GM12878 (cell line): Measurements from ENCODE around the gene ABITRAM. TPM values are rescaled to one million over a fixed set of nuclear protein-coding genes. Genes with fewer than 3 reads are reported as not detected.

Experiments
- ATAC-seq: fragments of 200-7000 bp; cut with Tn5 transposase; 3 replicates; pipeline ENCODE4 v1.9.1; 2020; ENCODE audit warnings: mild to moderate bottlenecking, moderate library complexity
- BruUV-seq: library from RNA; stranded (reverse); fragments of 400-500 nt; replicated peaks from 2 replicates; lab custom pipeline; 2021; lab: Mats Ljungman, UMichigan
- CTCF ChIA-PET: fragments of 300-600 bp; sonication (Branson Sonifier 250); formaldehyde crosslinking; extraction: SDS; loops from one replicate; lab custom pipeline; 2021; ENCODE audit warnings: inconsistent platforms; lab: Yijun Ruan, JAX
- POLR2A ChIA-PET: fragments of 350-600 bp; formaldehyde crosslinking; extraction: SDS; loops from one replicate; lab custom pipeline; 2021; ENCODE audit warnings: inconsistent platforms; lab: Charles Lee
- RAD21 ChIA-PET: fragments of 300-600 bp; sonication (Branson Sonifier 250); formaldehyde crosslinking; loops from one replicate; lab custom pipeline; 2023; ENCODE audit warnings: antibody characterized with exemption; ENCODE audit not compliant: unreplicated experiment; lab: Charles Lee
- SMC1A ChIA-PET: fragments of 300-600 bp; sonication (Branson Sonifier 250); formaldehyde crosslinking; loops from one replicate; lab custom pipeline; 2023; ENCODE audit not compliant: unreplicated experiment, uncharacterized antibody; lab: Charles Lee
- DNase-seq: peaks from one replicate; pipeline ENCODE4 v3.0.0-alpha.2; 2011; ENCODE audit warnings: low read depth, low spot score
- FAIRE-seq: peaks from 3 replicates; lab custom pipeline; 2011; peaks lifted over from hg19 to GRCh38; lab: Jason Lieb, UNC
- H2AFZ ChIP-seq: 2 replicates; pipeline ENCODE4 v1.6.0; 2011; ENCODE audit warnings: low read depth, low read length, control low read depth; ENCODE audit not compliant: control insufficient read depth
- H3K27ac ChIP-seq: 2 replicates; pipeline ENCODE4 v1.5.1; 2011; ENCODE audit warnings: control low read depth; ENCODE audit not compliant: control insufficient read depth, insufficient read depth
- H3K27me3 ChIP-seq, 2 experiments: replicated peaks in 1 of 2; 2 replicates each; pipeline versions ENCODE4 v1.6.0 to v1.6.1; 2011; ENCODE audit warnings: low read length in 1 of 2; ENCODE audit not compliant: control insufficient read depth in 2 of 2, insufficient read depth in 2 of 2
- H3K36me3 ChIP-seq, 2 experiments: 2 replicates each; pipeline ENCODE4 v1.5.1; 2011; ENCODE audit warnings: low read length in 1 of 2; ENCODE audit not compliant: control insufficient read depth in 2 of 2, insufficient read depth in 2 of 2
- H3K4me1 ChIP-seq: 2 replicates; pipeline ENCODE4 v1.6.1; 2011; ENCODE audit warnings: mild to moderate bottlenecking, low read length, moderate library complexity, mixed read lengths; ENCODE audit not compliant: control insufficient read depth, insufficient read depth
- H3K4me2 ChIP-seq: 2 replicates; pipeline ENCODE4 v1.6.0; 2011; ENCODE audit warnings: control low read depth; ENCODE audit not compliant: control insufficient read depth, insufficient read depth
- H3K4me3 ChIP-seq: fragments of 200-600 bp; sonication (generic); 2 replicates; pipeline ENCODE4 v1.5.1; 2016
- H3K79me2 ChIP-seq: 2 replicates; pipeline ENCODE4 v1.6.0; 2011; ENCODE audit warnings: low read length; ENCODE audit not compliant: control insufficient read depth, insufficient read depth
- H3K9ac ChIP-seq: 2 replicates; pipeline ENCODE4 v1.8.0; 2011; ENCODE audit warnings: low read length, control low read depth, mixed read lengths; ENCODE audit not compliant: control insufficient read depth, insufficient read depth
- H3K9me3 ChIP-seq: replicated peaks from 3 replicates; pipeline ENCODE4 v1.5.1; 2011; ENCODE audit warnings: mild to moderate bottlenecking, low read length; ENCODE audit not compliant: control insufficient read depth, insufficient read depth
- H4K20me1 ChIP-seq: 2 replicates; pipeline ENCODE4 v1.6.0; 2011; ENCODE audit not compliant: control insufficient read depth, insufficient read depth
- HDAC2 ChIP-seq: fragments of 200-600 bp; sonication (generic); IDR thresholded peaks from 2 replicates; pipeline ENCODE4 v1.6.1; 2017
- MEF2B ChIP-seq: fragments of 450-650 bp; IDR thresholded peaks from 2 replicates; pipeline ENCODE4 v1.6.1; 2018; ENCODE audit warnings: mild to moderate bottlenecking, moderate library complexity; ENCODE audit not compliant: partially characterized antibody, poor library complexity, severe bottlenecking
- MYC ChIP-seq: IDR thresholded peaks from 2 replicates; pipeline ENCODE4 v1.6.1; 2011; ENCODE audit warnings: mild to moderate bottlenecking, low read length, moderate library complexity, inconsistent platforms; ENCODE audit not compliant: insufficient read depth, insufficient replicate concordance, insufficient read length, severe bottlenecking
- POLR2AphosphoS5 ChIP-seq: IDR thresholded peaks from 2 replicates; pipeline ENCODE4 v1.6.1; 2011; ENCODE audit warnings: mild to moderate bottlenecking, low read length, inconsistent platforms
- WRNIP1 ChIP-seq: IDR thresholded peaks from 2 replicates; pipeline ENCODE4 v1.6.1; 2011; ENCODE audit warnings: low read depth, low read length, improper control_type of control experiment, borderline replicate concordance
- WGBS: methylation state at CpG from one replicate; pipeline ENCODE4 v1.1.6; 2016; ENCODE audit warnings: low lambda C conversion rate; ENCODE audit not compliant: insufficient replicate concordance, insufficient coverage; ENCODE audit errors: missing lambda C conversion rate; 5-methylcytosine and 5-hydroxymethylcytosine counted together
- in situ Hi-C: fragments of 300-500 bp; cut with MboI; formaldehyde crosslinking; loops from 9 replicates; pipeline ENCODE4 v1.14.3; 2018; ENCODE audit warnings: mixed read lengths
- intact Hi-C: fragments of 100-400 bp; cut with micrococcal nuclease; formaldehyde crosslinking; loops from one replicate; pipeline ENCODE4 v1.14.2; 2022; ENCODE audit not compliant: unreplicated experiment
- polyA plus RNA-seq, 11 experiments: library from polyadenylated mRNA; depleted of rRNA in 4 of 11; unstranded in 6 of 11; stranded (reverse) in 5 of 11; fragments of >200 nt; fragmentation: Nextera tagmentation in 4 of 11; fragmentation: Illumina TruSeq in 1 of 11; extraction: Ambion mirVana in 4 of 11; extraction: Trizol in 1 of 11; gene quantifications; 1 replicate in 1 of 11; 2 replicates in 10 of 11; pipeline versions ENCODE4 v1.2.1 to v1.2.3, GENCODE V29; 2011 to 2016; ENCODE audit warnings: inconsistent platforms in 2 of 11, missing spikeins in 2 of 11, low read depth in 1 of 11
- total RNA-seq, 4 experiments: library from RNA; depleted of rRNA in 3 of 4; stranded (reverse); fragments of >200 nt in 3 of 4; fragmentation: Illumina TruSeq in 1 of 4; extraction: Trizol in 1 of 4; gene quantifications; 2 replicates each; pipeline versions ENCODE4 v1.2.1 to v1.2.3, GENCODE V29; 2013 to 2021
- TF ChIP-seq, protein P1 (sequence below): fragments of 450-650 bp; IDR thresholded peaks from 2 replicates; pipeline ENCODE4 v1.6.1; 2016; ENCODE audit warnings: mild to moderate bottlenecking
- TF ChIP-seq, protein P2 (sequence below): IDR thresholded peaks from 2 replicates; pipeline ENCODE4 v1.6.1; 2012; ENCODE audit warnings: low read length, inconsistent platforms
- TF ChIP-seq, protein P3 (sequence below): IDR thresholded peaks from 2 replicates; pipeline ENCODE4 v1.6.1; 2011; ENCODE audit warnings: borderline replicate concordance, low read depth, mild to moderate bottlenecking, moderate library complexity, mixed read lengths, low read length; ENCODE audit not compliant: insufficient read depth; ENCODE audit errors: extremely low read length

The ABITRAM gene
- total and polyA plus RNA-seq, 10 of the 15 experiments (the other 5 are each of a cell fraction or from before 2014, with no cell fraction given), result 5.2 to 18.4 (median 10.6) TPM

DNA sequence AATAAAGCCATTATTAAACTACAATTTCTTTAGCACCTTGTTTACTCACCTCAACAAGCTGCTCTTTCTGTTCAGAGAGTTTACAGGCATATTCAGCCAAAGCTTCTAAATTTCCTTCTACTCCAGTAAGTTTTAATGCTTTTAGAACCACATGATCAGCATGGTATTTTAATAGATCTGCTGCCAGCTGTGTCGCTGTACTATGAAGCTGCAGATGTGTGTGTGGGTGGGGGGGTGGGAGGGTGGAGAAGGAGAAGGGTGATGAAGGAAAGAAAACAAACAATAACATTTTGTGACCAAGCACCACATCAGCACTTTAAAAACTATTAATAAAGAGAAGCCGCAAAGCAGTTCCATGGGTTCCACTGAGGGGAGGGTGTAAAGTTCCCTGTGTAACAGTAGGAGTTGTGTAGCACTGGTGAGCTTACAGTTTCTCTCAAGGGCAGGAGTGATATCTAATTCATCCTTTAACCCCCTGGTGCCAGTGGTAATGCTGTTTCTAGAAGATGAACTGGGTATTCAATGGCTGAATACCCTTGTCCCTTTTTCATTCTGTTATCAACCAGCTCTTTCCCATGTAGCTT lies 38.5 kb downstream of the ABITRAM start:
- H4K20me1 ChIP-seq, result no peaks in the 10 kb centered on the region
- intact Hi-C loops (no loop called here), in situ Hi-C loops (no loop called here)
- H3K4me1 ChIP-seq, result no peaks in the 10 kb centered on the region
- H3K36me3 ChIP-seq, result no peaks in the 10 kb centered on the region; a peak in 1 of 4 replicates
- no peaks in the 10 kb centered on the region for H3K79me2 ChIP-seq
- no peak for ATAC-seq
- no peak overlapping the region for H3K4me2 ChIP-seq
- no peak overlapping the region for H3K27ac ChIP-seq
- no peak overlapping the region for H3K9ac ChIP-seq
- RAD21 ChIA-PET, result no interaction called here
- TF ChIP-seq MYC (no peak), WRNIP1 (no peak)
- TF ChIP-seq, protein P1, sequence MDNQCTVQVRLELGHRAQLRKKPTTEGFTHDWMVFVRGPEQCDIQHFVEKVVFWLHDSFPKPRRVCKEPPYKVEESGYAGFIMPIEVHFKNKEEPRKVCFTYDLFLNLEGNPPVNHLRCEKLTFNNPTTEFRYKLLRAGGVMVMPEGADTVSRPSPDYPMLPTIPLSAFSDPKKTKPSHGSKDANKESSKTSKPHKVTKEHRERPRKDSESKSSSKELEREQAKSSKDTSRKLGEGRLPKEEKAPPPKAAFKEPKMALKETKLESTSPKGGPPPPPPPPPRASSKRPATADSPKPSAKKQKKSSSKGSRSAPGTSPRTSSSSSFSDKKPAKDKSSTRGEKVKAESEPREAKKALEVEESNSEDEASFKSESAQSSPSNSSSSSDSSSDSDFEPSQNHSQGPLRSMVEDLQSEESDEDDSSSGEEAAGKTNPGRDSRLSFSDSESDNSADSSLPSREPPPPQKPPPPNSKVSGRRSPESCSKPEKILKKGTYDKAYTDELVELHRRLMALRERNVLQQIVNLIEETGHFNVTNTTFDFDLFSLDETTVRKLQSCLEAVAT, result no peak
- DNase-seq, result no peak
- FAIRE-seq, result no peak
- no TSS peak for BruUV-seq
- CTCF ChIA-PET, result no interaction called here
- POLR2A ChIA-PET, result no interaction called here
- SMC1A ChIA-PET, result no interaction called here
- WGBS, result 96% methylated on average over 2 of the region's 2 CpGs
- no peaks in the 10 kb centered on the region; the same call in 2 of the 3 replicates for H3K9me3 ChIP-seq
- H3K4me3 ChIP-seq, result no peak overlapping the region
- H2AFZ ChIP-seq, result no peak overlapping the region
- no peaks in the 10 kb centered on the region for H3K27me3 ChIP-seq

DNA sequence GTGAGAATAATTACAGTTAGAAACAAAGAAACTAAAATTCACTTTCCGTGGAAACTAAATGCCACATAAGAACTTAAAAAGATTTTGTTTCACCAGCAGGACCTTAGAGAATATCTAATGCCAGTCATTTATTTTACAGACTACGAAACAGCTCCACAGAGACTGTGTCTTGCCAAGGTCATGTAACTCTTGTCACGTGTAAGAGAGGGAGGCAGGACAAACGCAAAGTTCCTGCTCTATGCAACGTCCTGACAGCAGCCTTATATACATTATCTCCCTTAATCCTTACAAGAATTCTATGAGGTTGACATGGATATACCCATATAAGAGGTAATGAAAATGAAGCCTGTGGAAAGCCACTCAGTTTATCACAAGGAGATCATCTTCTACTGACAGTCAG lies 39.7 kb downstream of the ABITRAM start:
- H3K9ac ChIP-seq, result no peak overlapping the region
- H2AFZ ChIP-seq, result no peak overlapping the region
- FAIRE-seq (no peak), ATAC-seq (no peak), DNase-seq (no peak)
- BruUV-seq, result no TSS peak
- RAD21 ChIA-PET, result no interaction called here
- H3K36me3 ChIP-seq, result peaks cover 1 to 3% of the 10 kb centered on the region in 2 experiments; a peak in 2 of 4 replicates
- no peaks in the 10 kb centered on the region for H3K4me1 ChIP-seq
- WGBS, result 72% methylated on average over 5 of the region's 5 CpGs
- no peak overlapping the region for H3K4me2 ChIP-seq
- no peaks in the 10 kb centered on the region for H4K20me1 ChIP-seq
- intact Hi-C loops, result no loop called here
- H3K79me2 ChIP-seq, result no peaks in the 10 kb centered on the region
- no peak overlapping the region for H3K27ac ChIP-seq
- POLR2A ChIA-PET, result interaction anchor here (0.6 kb wide), 1 partner anchor 32 kb away, joined by 3 read pairs; no protein-coding TSS in a partner anchor
- H3K9me3 ChIP-seq, result no peaks in the 10 kb centered on the region; the same call in 2 of the 3 replicates
- H3K27me3 ChIP-seq, result no peaks in the 10 kb centered on the region
- CTCF ChIA-PET, result no interaction called here
- SMC1A ChIA-PET, result interaction anchor here (0.8 kb wide), 1 partner anchor 20 kb away, joined by 3 read pairs; no protein-coding TSS in a partner anchor
- no peak overlapping the region for H3K4me3 ChIP-seq
- in situ Hi-C loops, result no loop called here
- TF ChIP-seq, protein P2, sequence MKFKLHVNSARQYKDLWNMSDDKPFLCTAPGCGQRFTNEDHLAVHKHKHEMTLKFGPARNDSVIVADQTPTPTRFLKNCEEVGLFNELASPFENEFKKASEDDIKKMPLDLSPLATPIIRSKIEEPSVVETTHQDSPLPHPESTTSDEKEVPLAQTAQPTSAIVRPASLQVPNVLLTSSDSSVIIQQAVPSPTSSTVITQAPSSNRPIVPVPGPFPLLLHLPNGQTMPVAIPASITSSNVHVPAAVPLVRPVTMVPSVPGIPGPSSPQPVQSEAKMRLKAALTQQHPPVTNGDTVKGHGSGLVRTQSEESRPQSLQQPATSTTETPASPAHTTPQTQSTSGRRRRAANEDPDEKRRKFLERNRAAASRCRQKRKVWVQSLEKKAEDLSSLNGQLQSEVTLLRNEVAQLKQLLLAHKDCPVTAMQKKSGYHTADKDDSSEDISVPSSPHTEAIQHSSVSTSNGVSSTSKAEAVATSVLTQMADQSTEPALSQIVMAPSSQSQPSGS, result no peak
- TF ChIP-seq POLR2AphosphoS5, result no peak
- TF ChIP-seq, protein P3, sequence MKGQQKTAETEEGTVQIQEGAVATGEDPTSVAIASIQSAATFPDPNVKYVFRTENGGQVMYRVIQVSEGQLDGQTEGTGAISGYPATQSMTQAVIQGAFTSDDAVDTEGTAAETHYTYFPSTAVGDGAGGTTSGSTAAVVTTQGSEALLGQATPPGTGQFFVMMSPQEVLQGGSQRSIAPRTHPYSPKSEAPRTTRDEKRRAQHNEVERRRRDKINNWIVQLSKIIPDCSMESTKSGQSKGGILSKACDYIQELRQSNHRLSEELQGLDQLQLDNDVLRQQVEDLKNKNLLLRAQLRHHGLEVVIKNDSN, result no peak
- no peak for TF ChIP-seq MEF2B
- no peak for TF ChIP-seq WRNIP1
- no peak for TF ChIP-seq HDAC2
